GM19467 (cell line): ENCODE measurements around the gene HRAS.

Experiments used
- ATAC-seq: cut with Tn5 transposase; IDR thresholded peaks from one replicate; pipeline ENCODE4 v1.9.1; 2021; ENCODE audit warnings: mild to moderate bottlenecking, moderate library complexity; ENCODE audit not compliant: unreplicated experiment

Gene HRAS

DNA sequence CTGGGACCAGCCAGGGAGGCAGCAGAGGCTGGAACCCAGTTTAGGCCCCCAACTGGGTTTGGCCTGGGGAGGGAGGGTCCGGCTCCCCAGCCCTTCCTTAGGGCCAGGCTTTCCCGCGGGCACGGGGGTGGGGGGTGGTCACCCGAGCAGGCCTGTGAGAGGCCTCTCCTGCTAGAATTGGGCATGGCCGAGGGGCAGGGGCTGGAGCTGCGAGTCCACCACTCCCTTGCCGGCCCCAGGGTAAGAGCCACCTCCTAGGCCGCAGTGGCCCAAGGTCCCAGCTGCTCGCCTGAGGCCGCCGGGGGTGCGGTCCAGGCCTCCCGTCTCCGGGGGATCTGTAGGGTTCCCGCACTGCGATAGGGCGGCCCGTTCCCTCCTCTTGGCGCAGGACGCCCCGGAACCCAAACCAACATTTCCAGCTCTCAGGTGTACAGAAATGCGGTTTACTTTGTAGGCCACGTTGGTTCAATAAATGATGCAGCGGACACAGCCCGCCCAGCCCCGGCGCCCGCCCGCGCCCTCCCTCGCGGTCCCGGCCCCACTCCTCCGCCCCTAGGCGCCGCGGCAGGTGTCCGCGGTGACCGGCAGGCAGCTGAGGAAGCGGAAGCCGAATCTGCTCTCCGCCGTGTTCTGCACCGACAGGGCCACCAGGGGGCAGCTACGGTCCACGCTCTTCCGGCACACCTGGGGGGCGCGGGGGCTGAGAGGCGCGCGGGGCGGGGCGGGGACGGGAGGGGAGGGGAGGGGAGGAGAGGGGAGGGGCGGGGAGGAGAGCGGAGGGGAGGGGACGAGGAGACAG is 19.3 kb upstream of the HRAS start:
- no peak for ATAC-seq

DNA sequence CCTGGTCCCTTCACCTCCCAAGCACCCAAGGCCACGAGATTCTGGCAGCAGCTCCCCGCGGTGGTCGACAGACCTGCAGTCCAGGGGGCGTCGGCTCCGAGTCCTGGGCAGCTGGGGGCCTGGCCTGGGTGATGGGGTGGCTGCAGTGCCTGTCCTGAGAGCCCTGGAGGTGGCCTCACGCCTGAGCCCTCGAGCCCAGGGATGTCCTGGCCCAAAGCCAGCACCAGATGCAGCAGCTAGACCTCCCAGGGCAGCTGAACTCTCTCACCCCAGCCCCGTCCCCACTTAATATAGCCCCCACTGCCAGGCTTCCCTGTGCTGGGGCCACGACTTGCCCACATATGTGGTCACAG is 18.6 kb upstream of the HRAS start:
- no peak for ATAC-seq

DNA sequence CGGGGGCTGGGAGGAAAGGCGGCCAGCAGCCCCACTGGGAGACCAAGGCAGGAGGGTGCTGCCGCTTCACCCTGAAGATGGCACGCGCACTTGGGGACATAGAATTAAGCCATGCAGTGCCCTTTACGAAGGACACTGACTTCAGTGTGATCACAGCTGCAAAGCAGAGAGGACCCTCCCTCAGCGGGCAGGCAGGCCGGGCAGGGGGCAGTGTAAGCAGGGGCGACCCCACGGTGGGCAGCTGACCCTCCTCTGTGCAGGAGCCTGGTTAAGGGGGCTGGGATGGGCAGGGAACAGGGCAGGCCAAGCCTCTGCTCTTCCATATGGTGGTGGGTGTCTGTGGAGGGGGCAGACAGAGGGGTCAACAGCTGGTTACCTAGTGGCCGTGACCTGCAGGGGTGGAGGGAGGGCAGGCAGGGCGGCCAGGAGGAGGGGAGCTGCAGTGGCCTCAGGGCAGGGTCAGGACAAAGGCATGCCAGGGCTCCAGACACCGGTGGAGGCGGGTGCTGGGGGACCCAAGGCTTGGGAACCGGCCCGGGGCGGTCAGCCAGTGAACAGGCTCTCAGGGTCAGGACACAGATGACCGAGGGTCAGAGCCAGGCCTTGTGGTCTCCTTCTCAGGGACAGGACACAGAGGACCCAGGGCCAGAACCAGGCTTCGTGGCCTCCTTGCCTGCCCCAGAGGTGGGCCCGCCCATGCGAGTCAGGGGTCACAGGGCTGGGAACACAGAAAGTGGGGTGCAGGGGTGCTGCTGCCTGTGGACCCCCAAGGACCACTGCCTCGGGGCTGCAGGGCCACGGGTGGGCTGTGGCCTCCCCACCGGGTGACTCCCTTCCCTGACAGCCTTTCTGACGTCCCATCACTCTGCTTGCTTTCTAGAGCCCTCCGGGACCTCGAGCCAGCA is 18.0 kb upstream of the HRAS start:
- ATAC-seq, result no peak

DNA sequence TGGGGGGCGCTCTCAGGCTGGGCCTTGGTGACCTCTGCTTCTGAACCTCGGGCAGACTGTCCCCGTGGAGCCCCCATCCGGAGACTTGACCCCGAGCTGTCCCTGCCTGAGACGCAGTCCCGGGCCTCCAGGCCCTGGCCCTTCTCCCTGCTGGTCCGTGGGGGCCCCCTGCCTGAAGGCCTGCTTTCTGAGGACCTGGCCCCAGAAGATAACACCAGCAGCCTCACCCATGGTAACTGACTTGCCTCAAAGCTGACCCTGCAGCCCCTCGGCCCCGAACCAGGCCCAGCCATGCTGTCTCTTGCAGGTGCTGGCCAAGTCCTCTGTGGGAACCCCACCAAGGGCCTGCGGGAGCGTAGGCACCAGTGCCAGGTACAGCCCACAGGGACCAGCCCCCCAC is 16.2 kb upstream of the HRAS start:
- no peak for ATAC-seq

DNA sequence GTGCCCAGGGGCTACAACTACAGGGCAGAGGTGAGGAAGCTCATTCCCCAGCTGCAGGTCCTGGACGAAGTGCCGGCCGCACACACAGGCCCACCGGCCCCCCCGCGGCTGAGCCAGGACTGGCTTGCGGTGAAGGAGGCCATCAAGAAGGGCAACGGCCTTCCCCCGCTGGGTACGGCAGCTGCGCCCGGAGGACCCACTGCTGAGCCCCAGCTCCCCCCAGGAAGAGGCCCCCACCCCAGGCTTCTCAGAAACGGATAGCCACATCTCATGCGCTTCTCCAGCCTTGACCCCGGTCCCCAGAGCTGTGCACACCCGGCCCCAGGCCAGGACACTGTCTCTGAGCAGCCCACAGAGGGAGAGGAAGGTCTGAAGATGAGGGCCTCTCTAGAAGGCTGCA is 15.8 kb upstream of the HRAS start:
- no peak for ATAC-seq

DNA sequence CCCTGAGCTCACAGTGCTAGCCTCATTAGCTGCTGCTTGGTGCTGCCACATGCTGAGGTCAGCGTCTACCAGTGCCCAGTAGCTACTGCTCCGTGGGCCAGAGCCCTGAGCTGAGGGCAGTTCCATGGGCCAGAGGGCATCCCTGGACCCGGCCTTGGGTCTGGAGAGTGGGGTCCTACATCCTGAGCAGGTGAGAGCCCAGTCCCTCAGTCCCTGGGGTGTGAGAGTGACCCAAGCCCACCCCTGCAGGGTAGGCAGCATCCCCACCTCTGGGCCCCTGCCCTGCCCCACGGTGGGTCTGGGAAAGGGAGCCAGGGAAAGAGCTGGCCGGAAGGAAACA is 15.3 kb upstream of the HRAS start:
- no peak for ATAC-seq

DNA sequence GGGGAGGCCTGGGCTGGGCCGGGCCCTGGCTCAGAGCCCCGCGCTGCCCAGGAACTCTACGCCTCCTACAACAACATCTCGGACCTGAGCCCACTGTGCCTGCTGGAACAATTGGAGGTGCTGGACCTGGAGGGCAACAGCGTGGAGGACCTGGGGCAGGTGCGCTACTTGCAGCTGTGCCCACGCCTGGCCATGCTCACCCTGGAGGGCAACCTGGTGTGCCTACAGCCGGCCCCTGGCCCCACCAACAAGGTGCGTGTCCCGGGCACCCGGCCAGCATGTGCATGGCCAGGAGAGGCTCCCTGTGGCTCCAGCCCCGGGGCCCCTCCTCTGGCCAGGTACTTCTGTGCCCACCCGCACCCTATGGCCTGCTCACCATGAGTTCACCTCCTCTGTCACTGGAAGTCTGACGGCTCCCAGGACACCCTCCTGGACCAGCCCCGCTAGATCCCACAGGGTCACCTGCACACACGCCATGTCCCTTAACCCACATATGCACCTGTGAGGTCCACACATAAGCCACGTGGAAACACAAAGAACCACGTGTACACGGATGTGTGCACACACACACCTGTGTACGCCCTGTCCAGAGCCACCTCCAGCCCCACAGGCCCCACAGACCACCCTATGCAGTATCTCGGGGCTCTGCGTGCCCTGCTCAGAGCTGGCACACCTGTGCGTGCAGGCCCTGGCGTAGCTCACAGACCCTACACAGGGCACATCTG is 14.8 kb upstream of the HRAS start:
- no peak for ATAC-seq

DNA sequence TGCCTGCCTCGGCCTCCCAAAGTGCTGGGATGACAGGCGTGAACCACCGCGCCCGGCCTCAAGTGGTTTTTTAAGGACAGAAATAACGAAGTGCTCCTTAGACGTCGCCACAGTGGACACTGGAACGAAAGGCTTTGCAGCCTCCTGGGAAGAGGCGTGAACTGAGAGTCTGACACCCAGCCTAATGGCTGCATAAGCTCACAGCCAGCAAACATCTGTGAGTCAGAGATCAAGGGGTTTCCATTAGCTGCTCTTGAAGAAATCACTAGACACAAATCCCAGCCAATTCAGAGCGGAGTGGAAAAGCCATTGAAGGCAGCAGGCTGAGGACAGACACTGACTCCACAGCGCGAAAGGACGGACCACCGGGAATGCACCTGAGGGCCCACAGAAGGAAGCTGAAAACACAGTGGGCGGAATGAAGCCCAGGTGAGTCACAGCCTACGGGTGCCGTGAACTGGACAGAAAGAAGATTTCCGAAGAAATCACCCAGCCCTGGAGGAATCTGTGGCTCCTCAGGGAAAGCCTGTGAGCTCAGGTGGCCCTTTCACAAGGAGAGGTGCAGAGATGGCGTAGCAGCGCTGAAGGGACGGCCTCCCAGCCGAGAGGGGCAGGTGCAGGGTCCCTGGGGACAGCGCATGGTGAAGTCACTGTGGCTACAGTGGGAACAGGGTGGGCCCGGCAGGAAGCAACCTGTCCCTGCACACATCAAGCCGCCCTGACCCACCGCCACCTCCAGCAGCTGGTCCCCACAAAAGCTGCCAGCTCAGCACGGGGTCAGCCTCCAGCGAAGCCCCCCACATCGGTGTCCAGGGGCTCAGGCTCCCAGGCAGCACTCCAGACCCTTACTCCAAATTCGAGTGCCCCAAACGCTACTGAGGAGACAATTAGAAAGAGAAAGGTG is 13.6 kb upstream of the HRAS start:
- no peak for ATAC-seq

DNA sequence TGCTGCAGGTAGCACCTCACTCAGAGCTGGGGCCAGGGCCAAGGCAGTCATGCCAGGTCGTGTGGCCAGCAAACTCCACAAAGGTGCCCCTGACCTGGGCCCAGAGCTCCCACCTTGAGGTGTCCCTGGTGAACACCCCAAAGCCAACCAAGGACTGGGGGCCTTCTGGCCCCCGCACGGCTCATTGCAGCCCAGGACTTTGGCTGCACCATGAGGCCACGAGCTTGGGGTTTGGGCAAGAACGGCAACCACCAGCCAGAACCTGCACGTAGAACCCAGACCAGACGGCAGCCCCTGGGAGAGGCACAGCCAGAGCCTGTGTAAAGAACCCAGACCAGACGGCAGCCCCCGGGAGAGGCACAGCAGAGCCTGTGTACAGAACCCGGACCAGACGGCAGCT is 9.8 kb upstream of the HRAS start:
- ATAC-seq, result no peak

DNA sequence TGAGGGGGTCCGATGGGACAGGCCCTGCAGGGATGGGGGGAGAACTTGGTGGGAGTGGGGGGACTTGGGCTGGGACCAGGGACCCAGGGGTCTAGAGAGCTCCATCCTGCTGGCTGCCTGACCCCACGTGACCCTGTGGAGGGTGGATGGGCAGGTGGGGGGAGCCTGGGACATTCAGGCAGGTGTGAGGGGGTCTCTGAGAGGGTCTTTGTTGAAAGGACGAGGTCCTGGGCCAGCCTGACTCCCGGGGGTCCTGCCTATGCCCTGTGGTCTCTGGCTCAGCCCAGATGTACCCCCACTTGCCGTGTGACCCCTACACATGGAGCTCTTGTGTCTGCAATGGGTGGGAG is 9.4 kb upstream of the HRAS start:
- ATAC-seq, result no peak

DNA sequence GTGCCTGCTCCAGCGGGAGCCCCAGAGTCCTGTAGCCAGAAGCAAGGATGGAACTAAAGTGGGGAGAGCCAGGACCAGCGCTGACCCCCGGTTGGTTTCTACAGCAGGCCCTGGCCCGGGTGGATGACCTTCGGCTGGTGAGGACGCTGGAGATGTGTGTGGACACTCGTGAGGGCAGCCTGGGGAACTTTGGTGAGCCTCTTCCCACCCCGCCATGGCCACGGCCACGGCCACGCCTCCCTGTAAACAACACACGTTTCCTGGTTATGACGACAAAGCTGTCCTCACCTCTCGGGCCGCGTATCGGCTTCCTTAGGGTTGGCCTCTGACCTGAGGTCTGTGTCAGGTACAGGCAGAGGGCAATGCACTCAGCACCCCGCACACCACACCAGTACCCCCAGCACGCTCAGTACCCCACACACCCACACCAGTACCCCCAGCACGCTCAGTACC is 6.1 kb upstream of the HRAS start:
- no peak for ATAC-seq

DNA sequence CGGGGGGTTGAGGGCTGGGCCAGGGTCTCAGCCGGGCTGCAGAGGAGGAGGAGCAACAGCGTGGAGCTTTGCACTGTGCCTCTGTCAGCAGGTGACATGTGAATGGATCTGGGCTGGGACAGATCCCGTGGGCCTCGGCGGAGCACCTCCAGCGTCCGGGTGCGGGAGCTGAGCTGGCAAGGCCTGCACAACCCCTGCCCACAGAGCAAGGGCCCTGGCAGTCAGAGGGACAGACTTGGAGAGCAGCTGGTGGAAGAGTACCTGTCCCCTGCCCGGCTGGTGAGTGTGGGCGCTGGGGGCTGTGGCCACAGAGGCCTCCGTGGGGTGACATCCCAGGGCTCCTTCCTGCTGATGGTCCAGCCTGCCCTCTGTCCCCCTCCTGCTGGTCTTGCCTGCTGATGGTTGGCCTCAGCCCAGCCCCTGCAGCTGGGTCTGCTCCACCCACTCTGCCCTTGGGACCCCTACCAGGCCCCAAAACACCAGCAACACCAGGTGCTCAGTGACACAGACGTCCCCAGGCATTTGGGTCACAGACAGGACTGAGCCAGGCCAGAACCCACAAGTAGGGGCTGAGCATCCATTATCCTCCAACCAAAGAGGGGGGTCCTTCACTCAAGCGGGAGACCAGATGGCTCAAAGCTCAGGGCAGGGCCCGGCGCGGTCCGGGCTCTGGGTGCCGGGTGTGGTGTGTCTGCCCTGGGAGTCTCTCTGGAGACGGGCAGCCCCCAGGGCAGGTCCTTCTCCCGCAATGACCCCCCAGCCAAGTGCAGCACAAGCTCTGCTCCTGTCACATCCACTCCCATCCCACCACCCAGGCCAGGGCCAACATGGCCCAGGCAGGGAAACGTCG is 5.4 kb upstream of the HRAS start:
- ATAC-seq, result no peak

DNA sequence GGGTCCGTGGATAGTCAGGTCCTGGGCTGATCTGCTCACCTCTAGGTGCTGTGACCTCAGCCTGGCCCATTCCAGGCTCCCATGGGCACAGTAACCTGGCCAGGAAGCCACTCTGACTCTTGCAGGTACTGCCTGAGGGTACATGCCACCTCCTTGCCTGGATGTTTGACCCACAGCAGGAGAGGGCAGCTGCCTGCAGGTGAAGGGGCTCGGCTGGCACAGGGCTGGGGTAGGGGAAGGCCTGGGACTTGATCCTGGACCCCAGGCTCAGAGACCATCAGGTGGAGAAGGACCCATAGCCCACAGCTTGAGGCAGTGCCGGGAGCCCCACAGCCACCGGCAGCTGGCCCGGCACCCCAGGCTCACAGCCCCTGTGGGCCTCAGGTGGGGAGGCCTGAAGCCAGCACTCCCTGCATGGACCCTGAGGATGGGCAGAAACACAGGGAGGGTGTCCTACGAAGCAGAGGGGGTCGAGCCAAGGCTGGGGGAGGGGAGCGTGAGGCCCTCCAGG is 4.7 kb upstream of the HRAS start:
- no peak for ATAC-seq

DNA sequence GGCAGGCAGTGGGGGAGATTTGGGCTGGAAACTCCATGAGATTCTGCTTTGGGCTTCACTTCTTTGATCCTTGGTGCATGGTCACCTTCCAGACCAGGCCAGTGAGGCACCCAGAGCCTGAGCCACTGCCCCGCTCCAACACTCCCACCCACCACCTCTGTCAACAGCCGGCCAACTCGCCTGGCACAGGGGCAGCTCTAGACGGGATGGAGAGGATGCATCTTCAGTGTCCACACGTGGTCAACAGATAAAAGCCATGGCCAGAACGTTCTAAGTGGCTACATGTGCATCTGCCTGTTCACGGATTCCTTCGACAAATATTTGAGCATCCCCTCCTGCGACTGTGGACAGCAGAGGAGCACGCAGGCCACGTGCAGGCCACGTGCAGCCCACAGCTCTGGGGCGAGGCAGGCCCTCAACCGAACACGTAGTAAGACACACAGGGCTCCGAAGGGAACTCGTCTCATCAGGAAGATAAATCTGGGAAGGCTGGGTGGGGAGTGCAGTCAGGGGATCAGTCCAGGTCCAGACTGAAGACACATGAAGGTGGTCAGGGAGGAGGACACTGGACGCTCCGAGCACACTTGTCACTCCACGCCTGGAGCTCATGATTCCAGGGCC is 3.2 kb upstream of the HRAS start:
- no peak for ATAC-seq

DNA sequence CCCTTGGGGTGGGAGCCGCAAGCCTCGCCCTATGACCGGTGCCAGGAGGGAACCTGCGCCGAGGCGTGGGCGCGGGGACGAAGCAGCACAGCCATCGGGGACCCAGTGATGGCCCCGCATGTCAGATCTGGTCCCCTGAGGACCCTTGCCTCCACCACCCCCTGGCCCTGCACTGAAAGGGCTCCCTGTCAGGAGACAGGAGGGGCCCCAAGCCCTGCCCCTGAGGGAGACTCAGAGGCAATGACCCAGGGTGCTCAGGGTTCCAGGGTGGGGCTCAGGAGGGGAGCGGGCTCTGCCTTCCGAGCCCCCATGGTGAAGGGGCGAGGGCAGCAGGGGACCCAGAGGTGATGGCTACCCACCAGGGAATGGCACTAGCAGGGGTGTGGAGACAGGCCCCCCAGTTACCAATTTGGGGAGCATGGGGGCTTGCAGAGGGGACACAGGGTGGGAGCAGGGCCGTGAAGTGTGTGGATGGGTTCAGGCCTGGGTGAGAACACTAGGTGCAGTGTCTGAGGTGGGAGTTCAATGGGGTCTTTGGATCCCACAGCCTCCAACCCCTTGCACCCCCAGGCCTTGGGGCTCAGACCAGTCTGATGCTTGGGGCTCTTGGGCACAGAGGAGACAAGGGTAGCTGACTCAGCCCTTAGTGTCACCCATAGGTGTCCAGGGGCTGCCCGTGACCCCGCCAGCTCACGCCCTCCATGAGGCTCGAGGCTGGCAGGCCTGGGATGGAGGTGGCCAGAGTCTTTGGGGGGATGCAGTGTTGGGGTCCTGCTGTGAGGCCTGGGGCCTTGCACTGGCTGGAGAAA is 2.5 kb upstream of the HRAS start:
- no peak for ATAC-seq

DNA sequence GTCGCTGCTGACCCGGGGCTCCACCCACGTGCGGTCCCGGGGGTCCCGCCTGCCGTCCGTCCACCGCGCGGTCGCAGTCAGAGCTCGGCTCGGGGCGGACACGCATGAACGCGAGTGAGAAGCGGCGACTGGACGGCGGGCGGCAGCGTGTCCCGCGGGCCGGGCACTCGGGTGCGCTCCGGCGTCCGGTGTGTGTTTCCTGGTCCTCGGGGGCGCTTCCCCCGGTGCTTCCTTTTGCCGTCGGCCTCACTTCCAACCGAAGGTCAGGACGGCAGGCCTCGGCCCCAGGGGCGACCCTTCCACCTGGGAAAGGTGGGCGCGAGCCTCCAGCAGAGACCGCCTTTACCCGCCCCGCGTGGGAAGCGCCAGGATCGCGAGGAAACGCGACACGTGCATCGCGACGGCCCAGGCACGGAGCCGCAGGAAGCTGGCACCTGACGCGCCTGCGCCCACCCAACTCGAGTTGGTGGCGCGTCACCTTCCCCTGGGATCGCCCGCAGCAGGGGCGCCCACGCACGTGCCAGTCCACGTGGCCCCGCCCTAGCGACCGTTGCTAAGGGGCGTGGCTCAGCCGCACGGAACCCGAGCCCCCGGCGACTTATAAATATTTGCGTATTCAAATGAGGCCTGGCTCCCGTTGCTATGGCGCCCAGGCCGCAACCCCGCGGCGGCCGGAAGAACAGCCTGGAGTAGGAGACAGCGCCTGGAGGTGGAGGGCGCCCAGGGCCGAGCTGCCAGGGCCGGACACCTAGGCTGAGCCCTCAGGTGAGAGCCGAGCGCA is 1.7 kb upstream of the HRAS start, which contains the start of gene LRRC56:
Gene LRRC56, plus strand, starts transcription at position 687 of the 781 bp plus-strand sequence. CDS start 3,158 bp downstream, outside the sequence.
- peak; percentile 39 for ATAC-seq

DNA sequence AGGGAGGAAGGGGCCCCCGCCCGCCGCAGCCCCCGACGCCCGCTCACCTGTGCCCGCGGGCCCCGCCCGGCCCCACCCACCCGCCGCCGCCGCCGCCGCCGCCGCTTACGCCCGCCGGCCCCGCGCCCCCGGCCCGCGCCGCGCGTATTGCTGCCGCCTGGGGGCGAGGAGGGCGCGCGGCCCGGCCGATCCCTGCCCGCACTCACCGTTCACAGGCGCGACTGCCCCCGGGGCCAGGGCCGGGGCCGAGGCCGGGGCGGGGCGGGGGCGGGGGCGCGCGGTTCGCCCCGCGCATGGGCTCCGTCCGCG is 212 bp downstream of the HRAS start:
- ATAC-seq, result peak; percentile 9
